Upper lobe of left lung (tissue), 4 donors: ENCODE measurements around the gene OR5AU1.

Source experiments
- CTCF ChIP-seq, 6 experiments: fragments of 450-650 bp in 4 of 6; fragments of 200-600 bp in 2 of 6; sonication (generic) in 2 of 6; IDR thresholded peaks; one replicate each; pipeline ENCODE4 v1.5.1; 2016 to 2019; ENCODE audit warnings: antibody characterized with exemption in 6 of 6
- EP300 ChIP-seq, 4 donors: sonication (generic); formaldehyde crosslinking; IDR thresholded peaks; one replicate each; pipeline ENCODE4 v1.5.1; 2017; ENCODE audit warnings: antibody characterized with exemption in 4 of 4, control low read depth in 2 of 4
- POLR2A ChIP-seq, 4 donors: fragments of 450-650 bp; IDR thresholded peaks; one replicate each; pipeline ENCODE4 v1.5.1; 2016 to 2017; ENCODE audit warnings: antibody characterized with exemption in 4 of 4, mild to moderate bottlenecking in 2 of 4

DNA sequence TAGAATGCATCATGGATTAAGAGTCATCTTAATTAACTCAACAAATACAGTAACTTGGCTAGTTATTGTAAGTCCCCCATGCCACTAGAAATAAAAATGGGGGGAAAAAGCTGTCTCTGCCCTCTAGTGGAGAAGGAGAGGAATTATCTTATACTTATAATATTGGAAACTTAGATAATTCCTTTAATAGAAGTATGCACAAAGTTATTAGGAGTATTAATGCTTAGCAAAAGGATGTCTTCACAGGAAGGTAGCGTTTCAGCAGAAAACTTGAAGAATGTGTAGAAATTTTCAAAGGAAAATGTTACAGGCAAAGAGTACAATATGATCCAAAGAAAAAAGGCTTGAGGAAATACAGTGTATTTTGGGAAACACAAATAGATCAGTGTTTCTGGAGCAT lies 19.8 kb downstream of the OR5AU1 start:
- TF ChIP-seq CTCF (IDR thresholded peaks at IDR 0.05) (peak; percentile 27 to 76 (median 36)), EP300 (IDR thresholded peaks at IDR 0.05) (no peak), POLR2A (IDR thresholded peaks at IDR 0.05) (no peak)
